Mesodermal cell (in vitro differentiated cells): ENCODE data around the gene DYSF.
"Not testable (repeated sequence)": the region's sequence is repeated elsewhere in the genome, so short reads cannot be mapped to it uniquely, and the experiment has no call there.

Experiments
- H3K27ac ChIP-seq: 2 replicates; pipeline ENCODE4 v1.7.0; 2013; ENCODE audit warnings: mild to moderate bottlenecking, low read depth, low read length, moderate library complexity; ENCODE audit not compliant: severe bottlenecking
- H3K36me3 ChIP-seq: 2 replicates; pipeline ENCODE4 v1.7.1; 2013; ENCODE audit warnings: mild to moderate bottlenecking, low read length, moderate library complexity; ENCODE audit not compliant: control insufficient read depth, insufficient read depth
- H3K4me1 ChIP-seq: one replicate; pipeline ENCODE4 v1.7.1; 2013; ENCODE audit warnings: mild to moderate bottlenecking, low read length; ENCODE audit not compliant: insufficient read depth, control insufficient read depth, poor library complexity, severe bottlenecking
- H3K4me3 ChIP-seq: 2 replicates; pipeline ENCODE4 v1.7.0; 2013; ENCODE audit warnings: low read length, control low read depth, mild to moderate bottlenecking; ENCODE audit not compliant: insufficient read depth, poor library complexity, severe bottlenecking; ENCODE audit errors: extremely low read depth
- H3K9me3 ChIP-seq: 2 replicates; pipeline ENCODE4 v1.7.1; 2013; ENCODE audit warnings: mild to moderate bottlenecking, low read length, moderate library complexity; ENCODE audit not compliant: control insufficient read depth
- WGBS, 2 experiments: methylation state at CpG; one replicate each; pipeline ENCODE4 v1.1.5; 2013; ENCODE audit warnings: missing lambda C conversion rate in 2 of 2; ENCODE audit not compliant: insufficient coverage in 2 of 2; 5-methylcytosine and 5-hydroxymethylcytosine counted together

Gene DYSF

DNA sequence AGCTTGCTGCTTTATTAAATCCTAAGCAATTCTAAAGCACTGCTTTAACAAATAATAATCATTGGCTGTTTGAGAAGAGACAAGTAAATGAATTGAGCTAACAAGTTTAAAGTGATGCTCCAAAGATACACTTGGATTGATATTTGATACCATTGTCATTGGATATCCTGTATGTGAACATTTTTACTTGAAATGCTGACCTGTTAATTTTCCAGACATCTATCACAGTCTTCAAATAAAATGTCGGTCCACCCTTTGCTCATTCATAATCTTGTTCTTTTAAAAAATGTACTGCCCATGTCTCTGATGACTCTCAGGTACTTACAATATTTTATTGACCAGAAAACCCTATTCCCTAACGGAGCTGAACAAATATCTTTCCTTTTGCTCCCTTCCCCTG is 202.1 kb downstream of the DYSF start:
- H3K36me3 ChIP-seq, result peaks cover 19% of the 10 kb centered on the region
- 86 to 93% methylated on average over 2 of the region's 2 CpGs for WGBS, 2 experiments
- no peak overlapping the region for H3K4me3 ChIP-seq
- H3K27ac ChIP-seq, result no peak overlapping the region
- no peaks in the 10 kb centered on the region for H3K4me1 ChIP-seq
- no peaks in the 10 kb centered on the region for H3K9me3 ChIP-seq

DNA sequence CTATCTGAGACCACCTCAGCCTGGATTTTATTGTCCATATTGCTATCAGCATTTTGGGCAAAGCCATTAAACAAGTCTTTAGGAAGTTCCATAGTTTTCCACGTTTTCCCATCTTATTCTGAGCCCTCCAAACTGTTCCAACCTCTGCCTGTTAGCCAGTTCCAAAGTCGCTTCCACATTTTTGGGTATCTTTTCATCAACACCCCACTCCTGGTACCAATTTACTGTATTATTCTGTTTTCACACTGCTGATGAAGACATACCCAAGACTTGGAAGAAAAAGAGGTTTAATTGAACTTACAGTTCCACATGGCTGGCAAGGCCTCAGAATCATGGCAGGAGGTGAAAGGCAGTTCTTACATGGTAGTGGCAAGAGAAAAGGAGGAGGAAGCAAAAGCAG is 204.9 kb downstream of the DYSF start:
- not testable (repeated sequence) for H3K27ac ChIP-seq, H3K9me3 ChIP-seq, H3K4me1 ChIP-seq, H3K4me3 ChIP-seq
- whole genome bisulfite sequencing, 2 experiments, result 22 to 54% methylated on average over 1 to 2 of the region's 2 CpGs
- H3K36me3 ChIP-seq, result peaks cover 19% of the 10 kb centered on the region

DNA sequence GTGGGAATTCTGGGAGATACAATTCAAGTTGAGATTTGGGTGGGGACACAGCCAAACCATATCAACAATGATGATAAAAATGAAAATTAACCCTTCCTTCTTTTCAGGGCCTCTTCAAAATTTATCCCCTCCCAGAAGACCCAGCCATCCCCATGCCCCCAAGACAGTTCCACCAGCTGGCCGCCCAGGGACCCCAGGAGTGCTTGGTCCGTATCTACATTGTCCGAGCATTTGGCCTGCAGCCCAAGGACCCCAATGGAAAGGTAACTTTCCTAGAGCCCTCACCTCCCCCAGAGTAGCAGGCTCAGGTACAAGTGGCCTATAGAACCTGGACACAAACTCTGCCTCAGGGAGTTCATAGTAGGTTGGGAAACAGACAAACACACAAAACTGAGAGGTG is 205.4 kb downstream of the DYSF start:
- 100% methylated on average over 3 of the region's 3 CpGs; no CpG with 5 or more reads in 1 of the 2 experiments for WGBS, 2 experiments
- H3K27ac ChIP-seq, result no peak overlapping the region
- H3K36me3 ChIP-seq, result peaks cover 19% of the 10 kb centered on the region
- H3K4me1 ChIP-seq, result no peaks in the 10 kb centered on the region
- no peak overlapping the region for H3K4me3 ChIP-seq
- no peaks in the 10 kb centered on the region for H3K9me3 ChIP-seq

DNA sequence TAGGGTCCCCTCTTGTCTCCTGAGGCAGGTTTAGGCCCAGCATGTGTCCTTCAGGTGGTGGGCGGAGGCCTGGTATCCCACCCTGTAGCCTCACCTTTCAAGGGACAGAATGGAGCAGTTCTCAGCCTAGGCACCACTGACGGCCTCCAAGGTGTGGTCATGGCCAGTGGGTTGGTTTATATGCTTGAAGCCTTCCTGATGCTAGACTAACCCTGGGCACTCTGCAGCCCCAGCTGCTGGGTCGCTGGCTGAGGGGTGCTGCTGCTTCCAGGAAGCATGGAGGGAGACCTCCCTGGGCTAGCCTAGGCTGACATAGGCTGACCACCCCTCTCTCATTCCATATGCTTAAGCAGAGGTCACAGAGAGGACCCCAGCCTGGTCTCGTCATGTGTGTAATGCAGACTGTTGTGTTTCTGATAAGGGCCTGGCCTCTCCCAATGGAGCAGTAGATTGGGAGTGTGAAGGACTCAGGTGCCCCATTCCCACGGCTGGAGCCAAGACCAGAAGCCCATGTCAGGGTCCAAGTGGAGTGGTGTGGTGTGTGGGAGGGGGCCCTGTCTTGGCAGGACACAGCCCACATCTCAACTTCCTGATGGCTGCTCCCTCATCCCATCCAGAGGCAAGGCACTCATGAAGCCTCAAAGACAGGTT is 206.6 kb downstream of the DYSF start:
- Histone ChIP-seq H3K4me1 (no peaks in the 10 kb centered on the region), H3K36me3 (peaks cover 19% of the 10 kb centered on the region), H3K9me3 (no peaks in the 10 kb centered on the region), H3K27ac (no peak overlapping the region), H3K4me3 (no peak overlapping the region)
- WGBS, 2 experiments, result 50 to 95% methylated on average over 2 of the region's 5 CpGs

DNA sequence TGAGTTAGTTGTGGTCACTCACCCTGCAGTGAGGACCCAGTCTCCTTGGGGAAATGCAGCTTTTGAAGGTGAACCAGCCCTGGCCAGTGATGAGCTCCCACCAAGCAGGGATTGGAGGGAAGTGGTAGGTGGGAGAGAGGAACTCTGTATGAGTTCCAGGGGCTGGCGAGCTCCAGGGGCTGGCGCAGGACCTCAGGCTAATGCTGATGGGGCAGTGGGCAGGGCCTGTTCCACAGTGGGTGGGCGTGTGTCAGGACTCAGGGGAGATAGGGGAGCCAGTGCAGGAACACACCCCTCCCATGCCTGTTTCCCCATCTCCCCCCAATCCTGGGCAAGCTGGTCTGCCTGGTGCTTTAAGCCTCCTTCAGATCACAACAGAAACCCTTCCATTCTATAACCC is 208.4 kb downstream of the DYSF start:
- 83 to 95% methylated on average over 2 of the region's 3 CpGs for WGBS, 2 experiments
- Histone ChIP-seq H3K9me3 (no peaks in the 10 kb centered on the region), H3K4me3 (no peak overlapping the region), H3K27ac (no peak overlapping the region), H3K4me1 (no peaks in the 10 kb centered on the region), H3K36me3 (peaks cover 19% of the 10 kb centered on the region)

DNA sequence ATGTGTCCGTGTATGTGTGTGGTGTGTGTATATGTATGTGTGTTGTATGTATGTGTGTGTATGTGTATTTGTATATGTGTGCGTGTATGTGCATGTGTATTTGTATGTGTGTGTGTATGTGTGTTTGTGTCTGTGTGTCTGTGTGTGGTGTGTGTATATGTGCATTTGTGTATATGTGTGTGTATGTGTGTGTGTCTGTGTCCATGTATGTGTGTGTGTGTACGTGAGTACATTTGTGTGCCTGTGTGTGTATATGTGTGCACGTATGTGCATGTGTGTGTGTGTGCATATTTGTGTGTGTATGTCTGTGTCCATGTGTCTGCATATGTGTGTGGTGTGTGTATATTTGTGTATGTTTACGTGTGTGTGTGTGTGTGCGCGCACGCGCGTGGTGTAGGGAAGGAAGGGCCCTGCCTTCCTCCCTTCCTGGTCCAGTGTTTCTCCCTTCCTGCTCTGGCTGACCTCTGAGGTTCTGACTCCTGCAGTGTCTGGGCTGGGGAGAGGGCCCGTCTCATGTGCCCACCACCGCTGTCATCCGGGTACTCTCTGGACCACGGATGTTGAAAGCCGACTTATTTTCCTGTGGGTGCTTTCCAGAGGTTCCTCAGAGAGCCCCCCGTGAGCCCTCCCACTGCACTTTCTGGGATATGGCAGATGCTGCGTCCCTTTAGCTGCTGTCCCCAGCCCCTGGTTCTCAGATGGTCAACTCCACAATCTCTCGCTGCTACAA is 209.5 kb downstream of the DYSF start:
- no peaks in the 10 kb centered on the region for H3K4me1 ChIP-seq
- no peaks in the 10 kb centered on the region for H3K9me3 ChIP-seq
- no peak overlapping the region for H3K27ac ChIP-seq
- H3K36me3 ChIP-seq, result peaks cover 15% of the 10 kb centered on the region
- H3K4me3 ChIP-seq, result no peak overlapping the region
- WGBS, 2 experiments, result 90 to 95% methylated on average over 16 to 18 of the region's 18 CpGs

DNA sequence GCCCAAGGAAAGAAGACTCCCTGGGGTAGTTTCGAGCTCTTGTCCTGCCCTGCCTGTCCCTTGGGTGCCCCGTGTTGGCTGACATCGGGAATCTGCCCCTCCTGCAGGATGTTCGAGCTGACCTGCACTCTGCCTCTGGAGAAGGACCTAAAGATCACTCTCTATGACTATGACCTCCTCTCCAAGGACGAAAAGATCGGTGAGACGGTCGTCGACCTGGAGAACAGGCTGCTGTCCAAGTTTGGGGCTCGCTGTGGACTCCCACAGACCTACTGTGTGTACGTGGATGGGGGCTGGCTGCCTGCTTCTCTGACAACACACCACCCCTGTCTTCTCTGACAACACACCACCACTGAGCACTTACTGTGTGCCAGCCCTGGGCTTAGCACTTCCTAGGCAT is 210.8 kb downstream of the DYSF start:
- no peak overlapping the region for H3K4me3 ChIP-seq
- WGBS, 2 experiments, result 81 to 90% methylated on average over 9 to 11 of the region's 11 CpGs
- H3K4me1 ChIP-seq, result no peaks in the 10 kb centered on the region
- peaks cover 8% of the 10 kb centered on the region for H3K36me3 ChIP-seq
- H3K9me3 ChIP-seq, result no peaks in the 10 kb centered on the region
- no peak overlapping the region for H3K27ac ChIP-seq

DNA sequence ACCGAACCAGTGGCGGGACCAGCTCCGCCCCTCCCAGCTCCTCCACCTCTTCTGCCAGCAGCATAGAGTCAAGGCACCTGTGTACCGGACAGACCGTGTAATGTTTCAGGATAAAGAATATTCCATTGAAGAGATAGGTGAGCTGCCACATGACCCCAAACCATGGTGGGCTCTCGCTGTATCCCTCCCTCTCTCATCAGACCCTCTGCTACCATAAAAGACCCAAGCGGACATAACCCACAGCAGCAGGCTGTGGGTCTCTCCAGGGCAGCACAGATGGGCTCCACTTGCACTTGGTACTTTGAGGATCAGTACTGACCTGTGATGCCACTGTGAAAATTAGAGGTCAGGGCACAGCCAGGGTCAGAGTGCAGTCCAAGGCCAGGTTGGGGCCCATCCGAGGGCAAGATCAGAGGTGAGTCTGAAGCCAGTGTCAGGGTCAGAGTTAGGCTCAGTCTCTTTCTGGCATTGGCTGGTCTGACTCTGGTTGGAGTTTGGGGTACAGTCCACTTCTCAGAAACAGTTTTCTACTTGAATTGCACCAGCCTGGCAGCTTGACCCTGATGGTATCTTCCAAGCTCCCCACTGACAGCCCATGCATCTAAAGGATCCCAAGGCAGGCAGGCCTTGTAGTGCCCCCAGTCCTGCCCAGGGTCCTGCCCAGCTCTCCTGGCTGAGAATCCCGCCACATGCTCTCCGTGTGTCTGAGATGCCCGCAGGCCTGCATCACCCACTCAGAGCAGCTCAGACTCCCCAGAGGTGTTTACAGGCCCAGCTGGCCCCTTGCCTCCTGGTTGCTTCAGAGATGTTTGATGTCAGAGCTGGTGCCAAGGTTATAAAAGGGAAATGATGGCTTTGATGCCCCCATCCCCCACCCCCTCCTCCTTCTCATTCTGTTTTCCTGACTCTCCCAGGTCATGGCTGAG is 212.1 kb downstream of the DYSF start:
- WGBS, 2 experiments, result 75 to 95% methylated on average over 2 to 8 of the region's 11 CpGs
- no peaks in the 10 kb centered on the region for H3K36me3 ChIP-seq
- no peak overlapping the region for H3K4me3 ChIP-seq
- H3K9me3 ChIP-seq, result no peaks in the 10 kb centered on the region
- H3K27ac ChIP-seq, result no peak overlapping the region
- H3K4me1 ChIP-seq, result no peaks in the 10 kb centered on the region

DNA sequence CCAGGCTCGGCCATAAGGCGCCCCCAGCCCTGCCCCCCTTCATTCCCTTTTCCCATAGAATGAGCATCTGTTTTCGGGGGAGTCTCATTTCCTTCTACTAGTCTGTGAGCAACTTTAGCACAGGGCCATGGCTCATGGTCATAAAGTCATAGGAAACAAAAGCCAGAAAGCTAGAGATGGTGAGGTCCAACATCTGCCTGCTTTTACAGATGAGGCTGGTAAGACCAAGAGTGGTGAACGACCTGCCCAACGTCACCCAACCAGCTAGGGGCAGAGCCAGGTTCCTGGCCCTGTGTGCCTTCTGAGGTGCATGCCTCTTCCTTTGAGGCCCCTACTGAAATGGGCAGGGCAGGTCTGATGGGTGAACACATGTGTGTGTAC is 212.7 kb downstream of the DYSF start:
- Histone ChIP-seq H3K27ac (no peak overlapping the region), H3K36me3 (no peaks in the 10 kb centered on the region), H3K9me3 (no peaks in the 10 kb centered on the region), H3K4me3 (no peak overlapping the region), H3K4me1 (no peaks in the 10 kb centered on the region)
- 85 to 94% methylated on average over 2 to 3 of the region's 5 CpGs for WGBS, 2 experiments

DNA sequence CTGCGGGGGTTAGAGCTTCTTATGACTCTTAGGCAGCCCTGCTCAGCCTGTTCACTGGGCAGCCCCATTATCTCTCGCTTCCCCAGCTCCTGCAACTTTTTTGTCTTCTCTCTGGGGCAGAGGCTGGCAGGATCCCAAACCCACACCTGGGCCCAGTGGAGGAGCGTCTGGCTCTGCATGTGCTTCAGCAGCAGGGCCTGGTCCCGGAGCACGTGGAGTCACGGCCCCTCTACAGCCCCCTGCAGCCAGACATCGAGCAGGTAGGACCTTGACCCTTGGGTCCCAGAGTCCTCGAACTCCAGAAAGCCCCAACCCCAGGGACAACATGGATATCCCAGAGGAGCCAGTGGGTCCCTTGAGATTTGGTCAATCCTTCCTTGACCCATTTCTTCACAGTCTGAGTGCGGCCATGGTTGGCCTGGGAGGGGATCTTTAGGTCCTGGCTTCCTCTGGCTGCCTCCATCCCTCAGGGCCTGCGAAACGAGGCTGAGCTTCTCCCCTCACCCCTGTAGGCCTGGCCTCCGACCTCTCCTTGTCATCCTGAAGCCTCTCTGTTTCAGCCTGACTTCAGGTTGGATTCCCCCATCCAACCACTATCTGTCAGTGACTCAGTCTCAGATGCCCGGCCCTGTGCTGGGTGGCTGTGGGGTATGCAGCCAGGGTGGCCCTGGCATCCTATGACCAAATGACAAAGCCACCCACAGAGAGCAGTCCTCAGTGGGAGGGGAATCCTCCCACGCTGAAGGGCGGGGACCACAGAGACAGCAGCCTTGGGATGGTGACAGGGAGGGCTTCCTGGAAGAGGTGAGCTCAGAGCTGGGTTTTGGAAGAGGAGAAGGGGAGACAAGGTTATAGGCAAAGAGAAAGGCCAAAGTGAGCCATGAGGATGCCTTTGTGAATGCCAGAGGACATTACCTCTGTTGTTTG is 214.2 kb downstream of the DYSF start:
- Histone ChIP-seq H3K4me1 (no peaks in the 10 kb centered on the region), H3K36me3 (no peaks in the 10 kb centered on the region), H3K9me3 (no peaks in the 10 kb centered on the region), H3K4me3 (no peak overlapping the region), H3K27ac (no peak overlapping the region)
- 94% methylated on average over 12 to 13 of the region's 15 CpGs for WGBS, 2 experiments
